ENCODE measurements around the gene MAU2. TPM values are rescaled to one million over a fixed set of nuclear protein-coding genes. Genes with fewer than 3 reads are reported as not detected.

The MAU2 gene
- total and polyA plus RNA-seq, 2 of the 13 experiments (the other 11 are each of a cell fraction or from before 2014, with no cell fraction given), result 16.8 to 33.8 TPM

- TF ChIP-seq HINFP (CRISPR knock-in tag; IDR thresholded peaks at IDR 0.05; ENCODE audit: low read depth) (peak; percentile 74; the same call in 1 of the 2 replicates), ZNF512 (CRISPR knock-in tag; IDR thresholded peaks at IDR 0.05) (no peak), RARG (CRISPR knock-in tag; IDR thresholded peaks at IDR 0.05; ENCODE audit: low read depth) (0 out of 2 replicates have a peak, but pooled peaks have one; percentile 49), KLF9 (CRISPR knock-in tag; IDR thresholded peaks at IDR 0.05; ENCODE audit: low read depth) (0 out of 2 replicates have a peak, but pooled peaks have one; percentile 81), ZNF652 (CRISPR knock-in tag; IDR thresholded peaks at IDR 0.05; ENCODE audit: borderline replicate concordance, low read depth) (no peak), RAD51 (IDR thresholded peaks at IDR 0.05; ENCODE audit: borderline replicate concordance) (no peak), TEAD3 (CRISPR knock-in tag; optimal IDR thresholded peaks at IDR 0.05; ENCODE audit: borderline replicate concordance) (peak; percentile 50), ZNF709 (CRISPR knock-in tag; IDR thresholded peaks at IDR 0.05) (peak; percentile 94), ZNF704 (CRISPR knock-in tag; IDR thresholded peaks at IDR 0.05; ENCODE audit: borderline replicate concordance) (peak; percentile 91), SRSF4 (IDR thresholded peaks at IDR 0.05; ENCODE audit: low read depth, low read length, poor library complexity, severe bottlenecking) (no peak), ATF4 (CRISPR knock-in tag; IDR thresholded peaks at IDR 0.05) (peak in 1 of 2 experiments; percentile 62; a peak in 1 of 4 replicates), NR2F2 (IDR thresholded peaks at IDR 0.05; ENCODE audit: borderline replicate concordance, low read depth) (no peak; the same call in 1 of the 2 replicates), SPEN (CRISPR knock-in tag; IDR thresholded peaks at IDR 0.05; ENCODE audit: low read depth) (peak; percentile 79; the same call in 1 of the 2 replicates), HDAC1 (CRISPR knock-in tag; IDR thresholded peaks at IDR 0.05) (peak; percentile 88), ZNF160 (CRISPR knock-in tag; IDR thresholded peaks at IDR 0.05) (peak; percentile 90), STAT6 (CRISPR knock-in tag; IDR thresholded peaks at IDR 0.05; ENCODE audit: borderline replicate concordance) (no peak)
Observed at GRCh38 chr19:19404879-19405860, 84.5 kb downstream of the MAU2 start, which contains the start of gene GATAD2A (continued).

Measured in HepG2 (cell line).